GM12878 (cell line): ENCODE results near the gene SNX33. TPM values are rescaled to one million over a fixed set of nuclear protein-coding genes. Genes with fewer than 3 reads are reported as not detected.

Experiments used
- ATAC-seq: fragments of 200-7000 bp; cut with Tn5 transposase; 3 replicates; pipeline ENCODE4 v1.9.1; 2020; ENCODE audit warnings: mild to moderate bottlenecking, moderate library complexity
- BruUV-seq: library from RNA; stranded (reverse); fragments of 400-500 nt; replicated peaks from 2 replicates; lab custom pipeline; 2021; lab: Mats Ljungman, UMichigan
- CTCF ChIA-PET: fragments of 300-600 bp; sonication (Branson Sonifier 250); formaldehyde crosslinking; extraction: SDS; loops from one replicate; lab custom pipeline; 2021; ENCODE audit warnings: inconsistent platforms; lab: Yijun Ruan, JAX
- POLR2A ChIA-PET: fragments of 350-600 bp; formaldehyde crosslinking; extraction: SDS; loops from one replicate; lab custom pipeline; 2021; ENCODE audit warnings: inconsistent platforms; lab: Charles Lee
- RAD21 ChIA-PET: fragments of 300-600 bp; sonication (Branson Sonifier 250); formaldehyde crosslinking; loops from one replicate; lab custom pipeline; 2023; ENCODE audit warnings: antibody characterized with exemption; ENCODE audit not compliant: unreplicated experiment; lab: Charles Lee
- SMC1A ChIA-PET: fragments of 300-600 bp; sonication (Branson Sonifier 250); formaldehyde crosslinking; loops from one replicate; lab custom pipeline; 2023; ENCODE audit not compliant: unreplicated experiment, uncharacterized antibody; lab: Charles Lee
- DNase-seq: peaks from one replicate; pipeline ENCODE4 v3.0.0-alpha.2; 2011; ENCODE audit warnings: low read depth, low spot score
- FAIRE-seq: peaks from 3 replicates; lab custom pipeline; 2011; peaks lifted over from hg19 to GRCh38; lab: Jason Lieb, UNC
- H2AFZ ChIP-seq: 2 replicates; pipeline ENCODE4 v1.6.0; 2011; ENCODE audit warnings: low read depth, low read length, control low read depth; ENCODE audit not compliant: control insufficient read depth
- H3K27ac ChIP-seq: 2 replicates; pipeline ENCODE4 v1.5.1; 2011; ENCODE audit warnings: control low read depth; ENCODE audit not compliant: control insufficient read depth, insufficient read depth
- H3K27me3 ChIP-seq, 2 experiments: replicated peaks in 1 of 2; 2 replicates each; pipeline versions ENCODE4 v1.6.0 to v1.6.1; 2011; ENCODE audit warnings: low read length in 1 of 2; ENCODE audit not compliant: control insufficient read depth in 2 of 2, insufficient read depth in 2 of 2
- H3K36me3 ChIP-seq, 2 experiments: 2 replicates each; pipeline ENCODE4 v1.5.1; 2011; ENCODE audit warnings: low read length in 1 of 2; ENCODE audit not compliant: control insufficient read depth in 2 of 2, insufficient read depth in 2 of 2
- H3K4me1 ChIP-seq: 2 replicates; pipeline ENCODE4 v1.6.1; 2011; ENCODE audit warnings: mild to moderate bottlenecking, low read length, moderate library complexity, mixed read lengths; ENCODE audit not compliant: control insufficient read depth, insufficient read depth
- H3K4me2 ChIP-seq: 2 replicates; pipeline ENCODE4 v1.6.0; 2011; ENCODE audit warnings: control low read depth; ENCODE audit not compliant: control insufficient read depth, insufficient read depth
- H3K4me3 ChIP-seq: fragments of 200-600 bp; sonication (generic); 2 replicates; pipeline ENCODE4 v1.5.1; 2016
- H3K79me2 ChIP-seq: 2 replicates; pipeline ENCODE4 v1.6.0; 2011; ENCODE audit warnings: low read length; ENCODE audit not compliant: control insufficient read depth, insufficient read depth
- H3K9ac ChIP-seq: 2 replicates; pipeline ENCODE4 v1.8.0; 2011; ENCODE audit warnings: low read length, control low read depth, mixed read lengths; ENCODE audit not compliant: control insufficient read depth, insufficient read depth
- H3K9me3 ChIP-seq: replicated peaks from 3 replicates; pipeline ENCODE4 v1.5.1; 2011; ENCODE audit warnings: mild to moderate bottlenecking, low read length; ENCODE audit not compliant: control insufficient read depth, insufficient read depth
- H4K20me1 ChIP-seq: 2 replicates; pipeline ENCODE4 v1.6.0; 2011; ENCODE audit not compliant: control insufficient read depth, insufficient read depth
- NBN ChIP-seq: fragments of 450-650 bp; IDR thresholded peaks from 2 replicates; pipeline ENCODE4 v1.6.1; 2016
- PAX8 ChIP-seq: fragments of 450-650 bp; IDR thresholded peaks from 2 replicates; pipeline ENCODE4 v1.6.1; 2017; ENCODE audit warnings: mild to moderate bottlenecking, moderate library complexity
- PRDM15 ChIP-seq: fragments of 450-650 bp; formaldehyde crosslinking; IDR thresholded peaks from 2 replicates; pipeline ENCODE4 v1.4.0; 2020; ENCODE audit warnings: mild to moderate bottlenecking, moderate library complexity
- SRF ChIP-seq, 2 experiments: IDR thresholded peaks; 2 replicates each; pipeline ENCODE4 v1.6.1; 2011; ENCODE audit warnings: low read depth in 2 of 2, low read length in 2 of 2, mild to moderate bottlenecking in 1 of 2, moderate library complexity in 1 of 2
- STAT1 ChIP-seq: fragments of 450-650 bp; conservative IDR thresholded peaks from 2 replicates; pipeline ENCODE4 v1.6.1; 2014; ENCODE audit warnings: antibody characterized with exemption, mild to moderate bottlenecking
- TAF1 ChIP-seq: IDR thresholded peaks from 2 replicates; pipeline ENCODE4 v1.6.1; 2011; ENCODE audit warnings: mild to moderate bottlenecking, low read depth, low read length, borderline replicate concordance
- USF1 ChIP-seq: IDR thresholded peaks from 2 replicates; pipeline ENCODE4 v1.6.1; 2011; ENCODE audit warnings: borderline replicate concordance, low read depth, mild to moderate bottlenecking, moderate library complexity, mixed read lengths, low read length; ENCODE audit not compliant: insufficient read depth; ENCODE audit errors: extremely low read length
- WGBS: methylation state at CpG from one replicate; pipeline ENCODE4 v1.1.6; 2016; ENCODE audit warnings: low lambda C conversion rate; ENCODE audit not compliant: insufficient replicate concordance, insufficient coverage; ENCODE audit errors: missing lambda C conversion rate; 5-methylcytosine and 5-hydroxymethylcytosine counted together
- in situ Hi-C: fragments of 300-500 bp; cut with MboI; formaldehyde crosslinking; loops from 9 replicates; pipeline ENCODE4 v1.14.3; 2018; ENCODE audit warnings: mixed read lengths
- intact Hi-C: fragments of 100-400 bp; cut with micrococcal nuclease; formaldehyde crosslinking; loops from one replicate; pipeline ENCODE4 v1.14.2; 2022; ENCODE audit not compliant: unreplicated experiment
- polyA plus RNA-seq, 11 experiments: library from polyadenylated mRNA; depleted of rRNA in 4 of 11; unstranded in 6 of 11; stranded (reverse) in 5 of 11; fragments of >200 nt; fragmentation: Nextera tagmentation in 4 of 11; fragmentation: Illumina TruSeq in 1 of 11; extraction: Ambion mirVana in 4 of 11; extraction: Trizol in 1 of 11; gene quantifications; 1 replicate in 1 of 11; 2 replicates in 10 of 11; pipeline versions ENCODE4 v1.2.1 to v1.2.3, GENCODE V29; 2011 to 2016; ENCODE audit warnings: inconsistent platforms in 2 of 11, missing spikeins in 2 of 11, low read depth in 1 of 11
- total RNA-seq, 4 experiments: library from RNA; depleted of rRNA in 3 of 4; stranded (reverse); fragments of >200 nt in 3 of 4; fragmentation: Illumina TruSeq in 1 of 4; extraction: Trizol in 1 of 4; gene quantifications; 2 replicates each; pipeline versions ENCODE4 v1.2.1 to v1.2.3, GENCODE V29; 2013 to 2021
- TF ChIP-seq, protein P1 (sequence below): fragments of 450-650 bp; IDR thresholded peaks from 2 replicates; pipeline ENCODE4 v1.6.1; 2017; ENCODE audit warnings: mild to moderate bottlenecking, moderate library complexity
- TF ChIP-seq, protein P2 (sequence below): fragments of 450-650 bp; IDR thresholded peaks from 2 replicates; pipeline ENCODE4 v1.6.1; 2016; ENCODE audit warnings: mild to moderate bottlenecking, moderate library complexity, borderline replicate concordance

Gene SNX33
- total and polyA plus RNA-seq, 10 of the 15 experiments (the other 5 are each of a cell fraction or from before 2014, with no cell fraction given): 0.13 to 1.9 (median 0.55) TPM

DNA sequence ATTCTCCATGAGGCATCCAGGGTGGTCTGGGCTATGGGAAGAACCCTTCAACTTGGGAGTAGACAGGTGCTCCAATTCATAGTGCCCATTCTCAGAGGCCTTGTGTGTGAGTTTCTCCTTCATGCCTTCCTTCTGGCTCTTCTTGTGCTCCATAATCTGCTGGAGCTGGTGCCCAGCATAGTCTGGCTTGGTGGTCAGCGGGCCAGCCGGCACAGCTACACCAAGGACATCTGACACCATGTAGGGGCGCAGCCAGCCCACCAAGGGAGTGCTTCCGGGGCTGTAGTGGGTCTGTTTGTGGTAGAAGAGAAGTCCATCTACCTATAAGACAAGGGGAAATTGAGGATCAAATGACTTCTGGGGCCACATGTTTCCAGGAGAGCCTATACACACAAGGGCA is 49.4 kb upstream of the SNX33 start:
- intact Hi-C loops: no loop called here
- 96% methylated on average over 4 of the region's 4 CpGs for WGBS
- Histone ChIP-seq H3K4me3 (no peak overlapping the region), H3K9me3 (no peaks in the 10 kb centered on the region), H3K36me3 (peaks cover 4 to 20% of the 10 kb centered on the region in 2 experiments; a peak in 3 of 4 replicates), H4K20me1 (no peaks in the 10 kb centered on the region), H3K27me3 (no peaks in the 10 kb centered on the region), H3K27ac (no peak overlapping the region), H3K9ac (no peak overlapping the region), H3K4me2 (no peak overlapping the region), H3K79me2 (no peaks in the 10 kb centered on the region), H2AFZ (no peak overlapping the region), H3K4me1 (no peaks in the 10 kb centered on the region)
- CTCF ChIA-PET: interaction anchor here (0.8 to 1.5 kb wide), 3 partner anchors 43 to 230 kb away, joined by 3 to 5 read pairs (median 4); partner anchors contain the start of gene MAN2C1
- no TSS peak for BruUV-seq
- no peak for DNase-seq
- SMC1A ChIA-PET: interaction anchor here (0.7 to 1.8 kb wide), 3 partner anchors 13 to 48 kb away, joined by 3 to 4 read pairs (median 3); partner anchors contain the start of gene SNUPN
- POLR2A ChIA-PET: no interaction called here
- FAIRE-seq: no peak
- ATAC-seq: no peak
- RAD21 ChIA-PET: interaction anchor here (1.1 to 1.4 kb wide), 2 partner anchors 42 to 146 kb away, joined by 3 to 4 read pairs; partner anchors contain the start of genes IMP3 and SIN3A
- in situ Hi-C loops: no loop called here
- TF ChIP-seq USF1 (no peak), PAX8 (no peak), NBN (no peak), TAF1 (no peak), STAT1 (no peak), PRDM15 (no peak), SRF (IDR thresholded peaks at IDR 0.05; ENCODE audit: low read depth in 2 of 2, low read length in 2 of 2) (no peak)
- TF ChIP-seq, protein P1, sequence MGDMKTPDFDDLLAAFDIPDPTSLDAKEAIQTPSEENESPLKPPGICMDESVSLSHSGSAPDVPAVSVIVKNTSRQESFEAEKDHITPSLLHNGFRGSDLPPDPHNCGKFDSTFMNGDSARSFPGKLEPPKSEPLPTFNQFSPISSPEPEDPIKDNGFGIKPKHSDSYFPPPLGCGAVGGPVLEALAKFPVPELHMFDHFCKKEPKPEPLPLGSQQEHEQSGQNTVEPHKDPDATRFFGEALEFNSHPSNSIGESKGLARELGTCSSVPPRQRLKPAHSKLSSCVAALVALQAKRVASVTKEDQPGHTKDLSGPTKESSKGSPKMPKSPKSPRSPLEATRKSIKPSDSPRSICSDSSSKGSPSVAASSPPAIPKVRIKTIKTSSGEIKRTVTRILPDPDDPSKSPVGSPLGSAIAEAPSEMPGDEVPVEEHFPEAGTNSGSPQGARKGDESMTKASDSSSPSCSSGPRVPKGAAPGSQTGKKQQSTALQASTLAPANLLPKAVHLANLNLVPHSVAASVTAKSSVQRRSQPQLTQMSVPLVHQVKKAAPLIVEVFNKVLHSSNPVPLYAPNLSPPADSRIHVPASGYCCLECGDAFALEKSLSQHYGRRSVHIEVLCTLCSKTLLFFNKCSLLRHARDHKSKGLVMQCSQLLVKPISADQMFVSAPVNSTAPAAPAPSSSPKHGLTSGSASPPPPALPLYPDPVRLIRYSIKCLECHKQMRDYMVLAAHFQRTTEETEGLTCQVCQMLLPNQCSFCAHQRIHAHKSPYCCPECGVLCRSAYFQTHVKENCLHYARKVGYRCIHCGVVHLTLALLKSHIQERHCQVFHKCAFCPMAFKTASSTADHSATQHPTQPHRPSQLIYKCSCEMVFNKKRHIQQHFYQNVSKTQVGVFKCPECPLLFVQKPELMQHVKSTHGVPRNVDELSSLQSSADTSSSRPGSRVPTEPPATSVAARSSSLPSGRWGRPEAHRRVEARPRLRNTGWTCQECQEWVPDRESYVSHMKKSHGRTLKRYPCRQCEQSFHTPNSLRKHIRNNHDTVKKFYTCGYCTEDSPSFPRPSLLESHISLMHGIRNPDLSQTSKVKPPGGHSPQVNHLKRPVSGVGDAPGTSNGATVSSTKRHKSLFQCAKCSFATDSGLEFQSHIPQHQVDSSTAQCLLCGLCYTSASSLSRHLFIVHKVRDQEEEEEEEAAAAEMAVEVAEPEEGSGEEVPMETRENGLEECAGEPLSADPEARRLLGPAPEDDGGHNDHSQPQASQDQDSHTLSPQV: no peak
- TF ChIP-seq, protein P2, sequence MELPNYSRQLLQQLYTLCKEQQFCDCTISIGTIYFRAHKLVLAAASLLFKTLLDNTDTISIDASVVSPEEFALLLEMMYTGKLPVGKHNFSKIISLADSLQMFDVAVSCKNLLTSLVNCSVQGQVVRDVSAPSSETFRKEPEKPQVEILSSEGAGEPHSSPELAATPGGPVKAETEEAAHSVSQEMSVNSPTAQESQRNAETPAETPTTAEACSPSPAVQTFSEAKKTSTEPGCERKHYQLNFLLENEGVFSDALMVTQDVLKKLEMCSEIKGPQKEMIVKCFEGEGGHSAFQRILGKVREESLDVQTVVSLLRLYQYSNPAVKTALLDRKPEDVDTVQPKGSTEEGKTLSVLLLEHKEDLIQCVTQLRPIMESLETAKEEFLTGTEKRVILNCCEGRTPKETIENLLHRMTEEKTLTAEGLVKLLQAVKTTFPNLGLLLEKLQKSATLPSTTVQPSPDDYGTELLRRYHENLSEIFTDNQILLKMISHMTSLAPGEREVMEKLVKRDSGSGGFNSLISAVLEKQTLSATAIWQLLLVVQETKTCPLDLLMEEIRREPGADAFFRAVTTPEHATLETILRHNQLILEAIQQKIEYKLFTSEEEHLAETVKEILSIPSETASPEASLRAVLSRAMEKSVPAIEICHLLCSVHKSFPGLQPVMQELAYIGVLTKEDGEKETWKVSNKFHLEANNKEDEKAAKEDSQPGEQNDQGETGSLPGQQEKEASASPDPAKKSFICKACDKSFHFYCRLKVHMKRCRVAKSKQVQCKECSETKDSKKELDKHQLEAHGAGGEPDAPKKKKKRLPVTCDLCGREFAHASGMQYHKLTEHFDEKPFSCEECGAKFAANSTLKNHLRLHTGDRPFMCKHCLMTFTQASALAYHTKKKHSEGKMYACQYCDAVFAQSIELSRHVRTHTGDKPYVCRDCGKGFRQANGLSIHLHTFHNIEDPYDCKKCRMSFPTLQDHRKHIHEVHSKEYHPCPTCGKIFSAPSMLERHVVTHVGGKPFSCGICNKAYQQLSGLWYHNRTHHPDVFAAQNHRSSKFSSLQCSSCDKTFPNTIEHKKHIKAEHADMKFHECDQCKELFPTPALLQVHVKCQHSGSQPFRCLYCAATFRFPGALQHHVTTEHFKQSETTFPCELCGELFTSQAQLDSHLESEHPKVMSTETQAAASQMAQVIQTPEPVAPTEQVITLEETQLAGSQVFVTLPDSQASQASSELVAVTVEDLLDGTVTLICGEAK: no peak
